ENCODE measurements around the gene IGFL1.
"Not testable (repeated sequence)": the region's sequence is repeated elsewhere in the genome, so short reads cannot be mapped to it uniquely, and the experiment has no call there.

IGFL1 gene

GRCh38 chr19:46232468-46232867 is 2.9 kb downstream of the IGFL1 start:
- Mint-ChIP-seq H3K27ac (no peak overlapping the region), H3K4me3 (no peak overlapping the region), H3K4me1 (no peaks in the 10 kb centered on the region), H3K9me3 (no peaks in the 10 kb centered on the region), H3K27me3 (peaks cover 73% of the 10 kb centered on the region)
- no peak for ATAC-seq
- DNase-seq: no peak

GRCh38 chr19:46232938-46233621 is 3.5 kb downstream of the IGFL1 start:
- Mint-ChIP-seq H3K27ac (no peak overlapping the region), H3K4me1 (no peaks in the 10 kb centered on the region), H3K4me3 (no peak overlapping the region), H3K27me3 (peaks cover 77% of the 10 kb centered on the region), H3K9me3 (no peaks in the 10 kb centered on the region)
- DNase-seq: no peak
- no peak for ATAC-seq

- H3K27me3 Mint-ChIP-seq: peaks cover 77% of the 10 kb centered on the region
- H3K4me1 Mint-ChIP-seq, H3K9me3 Mint-ChIP-seq, H3K4me3 Mint-ChIP-seq, H3K27ac Mint-ChIP-seq, ATAC-seq, DNase-seq: not testable (repeated sequence)
Measured at GRCh38 chr19:46233871-46234270, 4.3 kb downstream of the IGFL1 start.

DNA sequence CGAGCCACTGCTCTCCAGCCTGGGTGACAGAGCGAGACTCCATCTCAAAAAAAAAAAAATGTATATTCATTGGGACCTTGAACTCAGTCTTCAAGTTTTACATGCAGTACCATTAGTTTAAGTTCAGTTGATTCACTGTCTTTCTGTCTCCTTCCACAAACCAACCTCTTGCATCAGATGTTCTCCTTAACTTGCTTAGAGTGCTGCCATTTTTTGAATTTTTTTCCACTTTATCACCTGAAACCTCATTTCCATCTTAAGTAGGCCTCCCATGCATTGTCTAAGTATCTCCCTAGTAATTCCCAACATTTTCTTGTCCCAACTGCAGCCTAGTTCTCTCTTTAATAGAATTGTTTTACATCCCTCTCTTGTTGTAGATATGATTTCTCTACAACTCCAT is 8.6 kb downstream of the IGFL1 start:
- not testable (repeated sequence) for ATAC-seq, H3K4me3 Mint-ChIP-seq, H3K4me1 Mint-ChIP-seq, H3K27ac Mint-ChIP-seq, H3K9me3 Mint-ChIP-seq, DNase-seq
- peaks cover 80% of the 10 kb centered on the region for H3K27me3 Mint-ChIP-seq

GRCh38 chr19:46239193-46240024 is 9.9 kb downstream of the IGFL1 start:
- ATAC-seq: no peak
- DNase-seq: no peak
- H3K27ac Mint-ChIP-seq: no peak overlapping the region
- H3K9me3 Mint-ChIP-seq: no peaks in the 10 kb centered on the region
- no peaks in the 10 kb centered on the region for H3K4me1 Mint-ChIP-seq
- no peak overlapping the region for H3K4me3 Mint-ChIP-seq
- H3K27me3 Mint-ChIP-seq: peaks cover 79% of the 10 kb centered on the region

- ATAC-seq (no peak), DNase-seq (no peak)
- H3K27me3 Mint-ChIP-seq: peaks cover 78% of the 10 kb centered on the region
- no peaks in the 10 kb centered on the region for H3K9me3 Mint-ChIP-seq
- H3K27ac Mint-ChIP-seq: no peak overlapping the region
- no peaks in the 10 kb centered on the region for H3K4me1 Mint-ChIP-seq
- no peak overlapping the region for H3K4me3 Mint-ChIP-seq
Measured at GRCh38 chr19:46240693-46241092, 11.2 kb downstream of the IGFL1 start.

DNA sequence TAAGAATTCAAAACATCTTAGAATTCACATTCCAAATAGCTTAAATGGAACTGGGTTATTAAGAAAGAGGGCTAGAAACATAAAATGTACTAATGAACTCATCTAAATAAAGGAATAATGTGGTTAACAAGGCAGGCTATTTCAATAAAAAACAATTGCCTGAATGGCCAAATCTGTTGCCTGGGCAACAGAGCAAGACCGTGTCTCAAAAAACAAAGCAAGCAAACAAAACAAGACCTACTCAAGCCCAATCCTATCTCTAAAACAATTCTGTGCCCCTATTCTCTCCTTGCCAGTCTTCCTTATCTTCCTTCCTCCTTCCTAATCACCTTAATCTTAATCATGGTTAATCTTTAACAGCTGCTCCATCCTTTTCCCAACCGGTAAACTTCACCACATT is 12.1 kb downstream of the IGFL1 start:
- ATAC-seq (no peak), DNase-seq (no peak)
- H3K4me1 Mint-ChIP-seq: no peaks in the 10 kb centered on the region
- H3K4me3 Mint-ChIP-seq: no peak overlapping the region
- no peaks in the 10 kb centered on the region for H3K9me3 Mint-ChIP-seq
- H3K27ac Mint-ChIP-seq: no peak overlapping the region
- H3K27me3 Mint-ChIP-seq: peaks cover 74% of the 10 kb centered on the region

- not testable (repeated sequence) for ATAC-seq, H3K4me1 Mint-ChIP-seq, DNase-seq, H3K27ac Mint-ChIP-seq, H3K4me3 Mint-ChIP-seq, H3K9me3 Mint-ChIP-seq
- peaks cover 69% of the 10 kb centered on the region for H3K27me3 Mint-ChIP-seq
Measured at GRCh38 chr19:46243081-46243654, 13.6 kb downstream of the IGFL1 start.

GRCh38 chr19:46250076-46250735 is 20.7 kb downstream of the IGFL1 start:
- DNase-seq: no peak
- Mint-ChIP-seq H3K9me3 (no peaks in the 10 kb centered on the region), H3K4me1 (no peaks in the 10 kb centered on the region), H3K27ac (no peak overlapping the region), H3K27me3 (peaks cover 59% of the 10 kb centered on the region), H3K4me3 (no peak overlapping the region)
- ATAC-seq: no peak

- Mint-ChIP-seq H3K4me1 (no peaks in the 10 kb centered on the region), H3K27me3 (peaks cover 56% of the 10 kb centered on the region), H3K4me3 (no peak overlapping the region), H3K27ac (no peak overlapping the region), H3K9me3 (no peaks in the 10 kb centered on the region)
- no peak for DNase-seq
- no peak for ATAC-seq
Measured at GRCh38 chr19:46251416-46251815, 21.9 kb downstream of the IGFL1 start.

DNA sequence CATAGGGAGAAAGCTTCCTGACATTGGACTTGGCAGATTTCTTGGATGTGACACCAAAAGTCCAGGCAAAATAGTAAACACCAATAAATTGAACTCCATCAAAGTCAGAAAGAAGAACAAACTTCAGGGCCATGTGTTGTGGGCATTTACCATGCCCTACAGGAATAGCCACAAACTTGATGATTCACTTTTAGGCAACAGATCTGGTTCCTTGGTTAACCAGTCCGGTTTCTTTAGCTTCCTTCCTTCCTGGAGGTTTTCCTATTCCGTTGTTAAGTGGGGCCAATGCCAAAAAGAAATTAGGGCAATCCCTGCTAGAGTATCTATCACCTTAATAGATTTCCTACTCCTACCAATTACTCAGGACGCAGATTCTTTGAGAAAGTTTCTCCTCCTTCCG is 25.2 kb downstream of the IGFL1 start:
- DNase-seq: no peak
- Mint-ChIP-seq H3K4me1 (no peaks in the 10 kb centered on the region), H3K4me3 (no peak overlapping the region), H3K27ac (no peak overlapping the region), H3K27me3 (peaks cover 59% of the 10 kb centered on the region), H3K9me3 (no peaks in the 10 kb centered on the region)
- no peak for ATAC-seq

DNA sequence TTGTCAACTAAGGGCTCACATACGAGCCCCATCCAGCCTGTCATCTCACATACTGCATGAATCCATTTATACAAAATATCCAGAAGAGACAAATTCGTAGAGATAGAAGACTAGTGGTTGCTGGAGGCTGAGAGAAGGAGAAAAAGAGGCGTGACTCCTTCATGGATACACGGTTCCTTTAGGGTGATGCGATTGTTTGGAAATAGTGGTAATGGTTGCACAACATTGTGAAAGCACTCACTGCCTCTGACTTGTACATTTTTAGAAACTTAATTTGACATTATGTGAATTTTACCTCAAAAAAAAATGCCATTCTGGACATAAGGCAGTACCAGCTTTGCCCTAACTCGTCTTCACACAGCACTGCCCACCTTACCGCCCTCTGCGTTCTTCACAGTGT is 27.3 kb downstream of the IGFL1 start:
- no peak for ATAC-seq
- H3K4me1 Mint-ChIP-seq: no peaks in the 10 kb centered on the region
- no peaks in the 10 kb centered on the region for H3K9me3 Mint-ChIP-seq
- no peak overlapping the region for H3K27ac Mint-ChIP-seq
- H3K27me3 Mint-ChIP-seq: peaks cover 61% of the 10 kb centered on the region
- no peak for DNase-seq
- no peak overlapping the region for H3K4me3 Mint-ChIP-seq

- not testable (repeated sequence) for H3K4me3 Mint-ChIP-seq, ATAC-seq, H3K27ac Mint-ChIP-seq, DNase-seq, H3K9me3 Mint-ChIP-seq
- Mint-ChIP-seq H3K27me3 (peaks cover 78% of the 10 kb centered on the region), H3K4me1 (peaks cover 17% of the 10 kb centered on the region)
Measured at GRCh38 chr19:46261501-46261900, 32.0 kb downstream of the IGFL1 start.

DNA sequence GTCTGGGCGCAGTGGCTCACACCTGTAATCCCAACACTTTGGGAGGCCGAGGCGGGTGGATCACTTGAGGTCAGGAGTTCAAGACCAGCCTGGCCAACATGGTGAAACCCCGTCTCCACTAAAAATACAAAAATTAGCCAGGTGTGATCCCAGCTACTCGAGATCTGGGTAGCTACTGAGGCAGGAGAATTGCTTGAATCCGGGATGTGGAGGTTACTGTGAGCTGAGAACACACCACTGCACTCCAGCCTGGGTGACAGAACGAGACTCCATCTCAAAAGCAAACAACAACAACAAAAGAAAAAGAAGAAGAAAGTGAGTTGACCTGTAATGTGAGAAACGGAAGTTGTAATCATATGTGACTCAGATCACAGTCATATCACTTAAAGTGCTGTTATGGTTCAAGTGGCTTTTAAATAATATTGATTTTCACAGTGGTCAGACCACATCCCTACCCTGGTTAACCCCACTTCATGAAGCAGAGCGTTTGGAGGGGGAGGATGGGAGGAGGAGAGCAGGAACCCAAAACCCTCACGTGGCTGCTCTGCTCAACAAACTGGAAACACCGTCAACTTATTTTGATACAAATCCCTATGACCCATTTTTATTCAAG is 33.2 kb downstream of the IGFL1 start:
- H3K27ac Mint-ChIP-seq: peak overlapping the region; percentile 27 to 59
- H3K4me1 Mint-ChIP-seq: peaks cover 17% of the 10 kb centered on the region
- DNase-seq (peak; percentile 80 to 85), ATAC-seq (peak; percentile 99)
- H3K27me3 Mint-ChIP-seq: peaks cover 79% of the 10 kb centered on the region
- peak overlapping the region in 1 of 2 donors; percentile 39 for H3K4me3 Mint-ChIP-seq
- not testable (repeated sequence) for H3K9me3 Mint-ChIP-seq

- ATAC-seq, H3K9me3 Mint-ChIP-seq, H3K27ac Mint-ChIP-seq, H3K4me3 Mint-ChIP-seq, DNase-seq: not testable (repeated sequence)
- Mint-ChIP-seq H3K27me3 (peaks cover 80% of the 10 kb centered on the region), H3K4me1 (peaks cover 17% of the 10 kb centered on the region)
Measured at GRCh38 chr19:46264801-46265200, 35.3 kb downstream of the IGFL1 start.

Data from stimulated activated naive CD8-positive, alpha-beta T cell treated with anti-CD3 and anti-CD28 coated beads, Interleukin-15, amount 100 ng/mL, for 72 hours (primary cell).